H1 (cell line): Measurements from ENCODE around the gene ITGA5. TPM values are rescaled to one million over a fixed set of nuclear protein-coding genes. Genes with fewer than 3 reads are reported as not detected.

ENCODE experiments used
- CTCF ChIA-PET: fragments of 300-600 bp; sonication (Branson Sonifier 250); formaldehyde crosslinking; loops from one replicate; lab custom pipeline; 2021; ENCODE audit not compliant: partially characterized antibody; lab: Charles Lee
- POLR2A ChIA-PET: fragments of 300-600 bp; sonication (Branson Sonifier 250); formaldehyde crosslinking; loops from one replicate; lab custom pipeline; 2021; ENCODE audit warnings: inconsistent platforms; ENCODE audit not compliant: partially characterized antibody; lab: Charles Lee
- DNase-seq, 2 experiments: peaks; one replicate each; pipeline versions ENCODE4 v3.0.0 to v3.0.0-alpha.2; 2010 to 2022; ENCODE audit warnings: low spot score in 2 of 2, low read depth in 1 of 2, mixed read lengths in 1 of 2
- FAIRE-seq: peaks from 2 replicates; lab custom pipeline; 2011; peaks lifted over from hg19 to GRCh38; lab: Jason Lieb, UNC
- H2AFZ ChIP-seq: 2 replicates; pipeline ENCODE4 v1.8.1; 2012; ENCODE audit warnings: low read length, inconsistent platforms
- H2AK5ac ChIP-seq: 2 replicates; pipeline ENCODE4 v1.6.1; 2013; ENCODE audit warnings: low read depth, low read length
- H2BK120ac ChIP-seq: replicated peaks from 2 replicates; pipeline ENCODE3; 2013; ENCODE audit warnings: low read depth, low read length, inconsistent platforms
- H2BK12ac ChIP-seq: 2 replicates; pipeline ENCODE4 v1.6.1; 2013; ENCODE audit warnings: low read depth, low read length
- H2BK15ac ChIP-seq: 2 replicates; pipeline ENCODE4 v1.6.1; 2013; ENCODE audit warnings: low read length
- H2BK20ac ChIP-seq: 2 replicates; pipeline ENCODE4 v1.6.1; 2013; ENCODE audit warnings: low read length
- H2BK5ac ChIP-seq: 2 replicates; pipeline ENCODE4 v1.6.1; 2013; ENCODE audit warnings: low read depth, low read length
- H3K14ac ChIP-seq: 2 replicates; pipeline ENCODE4 v1.6.1; 2013; ENCODE audit warnings: inconsistent platforms; ENCODE audit not compliant: insufficient read length
- H3K18ac ChIP-seq: 2 replicates; pipeline ENCODE4 v1.6.1; 2013; ENCODE audit warnings: low read length; ENCODE audit errors: extremely low read depth
- H3K23ac ChIP-seq: 2 replicates; pipeline ENCODE4 v1.6.1; 2013; ENCODE audit warnings: inconsistent platforms; ENCODE audit not compliant: insufficient read length
- H3K23me2 ChIP-seq: 2 replicates; pipeline ENCODE4 v1.6.1; 2013; ENCODE audit warnings: low read depth, low read length
- H3K27ac ChIP-seq: 2 replicates; pipeline ENCODE4 v1.6.1; 2011; ENCODE audit warnings: low read depth, low read length, inconsistent platforms
- H3K27me3 ChIP-seq, 4 experiments: replicated peaks in 1 of 4; 1 replicate in 1 of 4; 2 replicates in 3 of 4; pipeline versions ENCODE4 v1.6.1 to v1.8.1; 2011 to 2013; ENCODE audit warnings: low read length in 3 of 4, mild to moderate bottlenecking in 3 of 4, inconsistent platforms in 2 of 4, mixed read lengths in 2 of 4, moderate library complexity in 1 of 4; ENCODE audit not compliant: control insufficient read depth in 3 of 4, insufficient read depth in 3 of 4; ENCODE audit errors: extremely low read depth in 1 of 4
- H3K36me3 ChIP-seq, 4 experiments: 2 replicates each; pipeline versions ENCODE4 v1.6.1 to v1.8.1; 2011 to 2013; ENCODE audit warnings: mild to moderate bottlenecking in 4 of 4, low read length in 3 of 4, moderate library complexity in 2 of 4, control low read depth in 1 of 4, inconsistent platforms in 1 of 4; ENCODE audit not compliant: insufficient read depth in 4 of 4, control insufficient read depth in 2 of 4
- H3K4ac ChIP-seq: replicated peaks from 2 replicates; pipeline ENCODE3; 2013; ENCODE audit warnings: low read length, low read depth, mixed read lengths, inconsistent platforms; ENCODE audit not compliant: insufficient read length
- H3K4me1 ChIP-seq, 4 experiments: replicated peaks in 1 of 4; 1 replicate in 1 of 4; 2 replicates in 3 of 4; pipeline versions ENCODE4 v1.6.1 to v1.8.1; 2011 to 2013; ENCODE audit warnings: low read length in 3 of 4, inconsistent platforms in 2 of 4, mixed read lengths in 1 of 4; ENCODE audit not compliant: insufficient read depth in 4 of 4, control insufficient read depth in 3 of 4
- H3K4me2 ChIP-seq, 2 experiments: 2 replicates each; pipeline versions ENCODE4 v1.6.1 to v1.8.1; 2011 to 2013; ENCODE audit warnings: low read depth in 2 of 2, low read length in 2 of 2, control low read depth in 1 of 2, inconsistent platforms in 1 of 2, mild to moderate bottlenecking in 1 of 2; ENCODE audit not compliant: insufficient read depth in 1 of 2
- H3K4me3 ChIP-seq, 4 experiments: fragments of 200-600, 300-600 bp in 1 of 4; sonication (generic), shearing (Covaris generic), sonication (Bioruptor Twin) in 1 of 4; 2 replicates each; pipeline versions ENCODE4 v1.5.1 to v1.8.1; 2011 to 2016; ENCODE audit warnings: low read length in 4 of 4, low read depth in 3 of 4, control low read depth in 2 of 4, inconsistent platforms in 2 of 4, mild to moderate bottlenecking in 2 of 4, mixed read lengths in 1 of 4, moderate library complexity in 1 of 4; ENCODE audit not compliant: insufficient read depth in 2 of 4; ENCODE audit errors: extremely low read depth in 1 of 4
- H3K56ac ChIP-seq: replicated peaks from 2 replicates; pipeline ENCODE3; 2013; ENCODE audit warnings: low read depth, mild to moderate bottlenecking, mixed read lengths, low read length, inconsistent platforms; ENCODE audit not compliant: insufficient read length
- H3K79me1 ChIP-seq: 2 replicates; pipeline ENCODE4 v1.6.1; 2013; ENCODE audit warnings: low read depth, low read length, control low read depth
- H3K79me2 ChIP-seq, 2 experiments: 2 replicates each; pipeline versions ENCODE4 v1.6.1 to v1.8.1; 2012 to 2013; ENCODE audit warnings: low read length in 2 of 2, mild to moderate bottlenecking in 2 of 2, inconsistent platforms in 1 of 2; ENCODE audit not compliant: insufficient read depth in 2 of 2, control insufficient read depth in 1 of 2
- H3K9ac ChIP-seq, 4 experiments: replicated peaks in 1 of 4; 1 replicate in 1 of 4; 2 replicates in 3 of 4; pipeline versions ENCODE4 v1.6.1 to v1.8.1; 2011 to 2013; ENCODE audit warnings: low read depth in 3 of 4, low read length in 3 of 4, control low read depth in 2 of 4, mild to moderate bottlenecking in 2 of 4, moderate library complexity in 2 of 4, inconsistent platforms in 1 of 4; ENCODE audit errors: extremely low read depth in 1 of 4
- H3K9me3 ChIP-seq, 2 experiments: 2 replicates each; pipeline versions ENCODE4 v1.6.1 to v1.8.1; 2012 to 2013; ENCODE audit warnings: mild to moderate bottlenecking in 2 of 2, moderate library complexity in 2 of 2, control low read depth in 1 of 2, inconsistent platforms in 1 of 2, low read depth in 1 of 2, low read length in 1 of 2, mixed read lengths in 1 of 2; ENCODE audit not compliant: insufficient read depth in 2 of 2
- H4K20me1 ChIP-seq, 2 experiments: replicated peaks in 1 of 2; 2 replicates each; pipeline versions ENCODE3 to v1.8.1; 2011 to 2013; ENCODE audit warnings: inconsistent platforms in 2 of 2, low read length in 2 of 2, mild to moderate bottlenecking in 1 of 2; ENCODE audit not compliant: insufficient read depth in 2 of 2, control insufficient read depth in 1 of 2
- H4K5ac ChIP-seq: 2 replicates; pipeline ENCODE4 v1.6.1; 2013; ENCODE audit warnings: low read length, low read depth, mixed read lengths, inconsistent platforms; ENCODE audit not compliant: insufficient read length
- H4K8ac ChIP-seq: 2 replicates; pipeline ENCODE4 v1.8.0; 2013; ENCODE audit warnings: mild to moderate bottlenecking, moderate library complexity, low read length, inconsistent platforms; ENCODE audit not compliant: insufficient read depth; ENCODE audit errors: extremely low read depth
- H4K91ac ChIP-seq: replicated peaks from 2 replicates; pipeline ENCODE3; 2013; ENCODE audit warnings: low read length, mixed read lengths, inconsistent platforms; ENCODE audit not compliant: insufficient read length
- BCL11A ChIP-seq, 2 experiments: IDR thresholded peaks; one replicate each; pipeline ENCODE4 v1.6.1; 2011; ENCODE audit warnings: low read depth in 2 of 2, low read length in 2 of 2, mild to moderate bottlenecking in 2 of 2
- CHD2 ChIP-seq: IDR thresholded peaks from 2 replicates; pipeline ENCODE4 v1.6.1; 2012; ENCODE audit warnings: low read length, improper control_type of control experiment
- HDAC2 ChIP-seq, 2 experiments: fragments of 300-600 bp in 1 of 2; sonication (generic) in 1 of 2; IDR thresholded peaks; 2 replicates each; pipeline ENCODE4 v1.6.1; 2011 to 2012; ENCODE audit warnings: low read depth in 2 of 2, low read length in 2 of 2, mild to moderate bottlenecking in 2 of 2, moderate library complexity in 2 of 2, borderline replicate concordance in 1 of 2, inconsistent platforms in 1 of 2
- HDAC6 ChIP-seq: IDR thresholded peaks from one replicate; pipeline ENCODE4 v1.7.1; 2012; ENCODE audit warnings: low read depth, mild to moderate bottlenecking, inconsistent platforms, low read length, moderate library complexity
- MAFK ChIP-seq: IDR thresholded peaks from 2 replicates; pipeline ENCODE4 v1.6.1; 2012; ENCODE audit warnings: low read depth, mild to moderate bottlenecking, improper control_type of control experiment, low read length
- PHF8 ChIP-seq: fragments of 200-600 bp; sonication (generic); conservative IDR thresholded peaks from 2 replicates; pipeline ENCODE4 v1.7.1; 2012; ENCODE audit warnings: low read depth, mild to moderate bottlenecking, inconsistent platforms, low read length, moderate library complexity
- POU5F1 ChIP-seq: IDR thresholded peaks from 2 replicates; pipeline ENCODE4 v1.6.1; 2011; ENCODE audit warnings: low read depth, mild to moderate bottlenecking, low read length, moderate library complexity
- SIX5 ChIP-seq: IDR thresholded peaks from 2 replicates; pipeline ENCODE4 v1.6.1; 2011; ENCODE audit warnings: mild to moderate bottlenecking, low read depth, low read length
- SP2 ChIP-seq: IDR thresholded peaks from 2 replicates; pipeline ENCODE4 v1.6.1; 2012; ENCODE audit warnings: mild to moderate bottlenecking, low read length, inconsistent platforms
- SRF ChIP-seq: IDR thresholded peaks from 2 replicates; pipeline ENCODE4 v1.6.1; 2011; ENCODE audit warnings: mild to moderate bottlenecking, low read depth, low read length, moderate library complexity
- TAF1 ChIP-seq: IDR thresholded peaks from 2 replicates; pipeline ENCODE4 v1.6.1; 2011; ENCODE audit warnings: mild to moderate bottlenecking, low read depth, low read length
- TBP ChIP-seq: IDR thresholded peaks from 2 replicates; pipeline ENCODE4 v1.6.1; 2011; ENCODE audit warnings: low read depth, low read length, improper control_type of control experiment
- USF2 ChIP-seq: IDR thresholded peaks from 2 replicates; pipeline ENCODE4 v1.6.1; 2011; ENCODE audit warnings: low read length, improper control_type of control experiment
- WGBS, 2 experiments: shearing (Covaris generic) in 1 of 2; methylation state at CpG; one replicate each; pipeline versions ENCODE4 v1.1.6 to v1.1.7; 2013 to 2015; ENCODE audit warnings: low lambda C conversion rate in 2 of 2, mixed read lengths in 2 of 2, inconsistent platforms in 1 of 2, low coverage in 1 of 2, missing lambda C conversion rate in 1 of 2; ENCODE audit not compliant: insufficient replicate concordance in 2 of 2, insufficient coverage in 1 of 2, insufficient read length in 1 of 2; ENCODE audit errors: extremely low coverage in 1 of 2, missing lambda C conversion rate in 1 of 2; 5-methylcytosine and 5-hydroxymethylcytosine counted together
- polyA plus RNA-seq, 7 experiments: library from polyadenylated mRNA; depleted of rRNA in 3 of 7; stranded (reverse) in 5 of 7; unstranded in 2 of 7; fragments of >200 nt in 5 of 7; fragments of 200-250 nt in 2 of 7; gene quantifications; 1 replicate in 5 of 7; 2 replicates in 1 of 7; 4 replicates in 1 of 7; pipeline versions ENCODE4 v1.2.1 to v1.2.3, GENCODE V29; 2011 to 2013; ENCODE audit warnings: missing spikeins in 2 of 7, mixed read lengths in 2 of 7
- total RNA-seq: library from RNA; stranded (reverse); fragmentation: NEBNext Ultra II Directional; extraction: Animal tissue kit (Norgen Biotek cat#: 25700); gene quantifications from 2 replicates; pipeline ENCODE4 v1.2.1, GENCODE V29; 2021

Gene ITGA5
- total and polyA plus RNA-seq, 2 of the 8 experiments (the other 6 are each of a cell fraction or from before 2014, with no cell fraction given), result 11.6 to 19.4 TPM

DNA sequence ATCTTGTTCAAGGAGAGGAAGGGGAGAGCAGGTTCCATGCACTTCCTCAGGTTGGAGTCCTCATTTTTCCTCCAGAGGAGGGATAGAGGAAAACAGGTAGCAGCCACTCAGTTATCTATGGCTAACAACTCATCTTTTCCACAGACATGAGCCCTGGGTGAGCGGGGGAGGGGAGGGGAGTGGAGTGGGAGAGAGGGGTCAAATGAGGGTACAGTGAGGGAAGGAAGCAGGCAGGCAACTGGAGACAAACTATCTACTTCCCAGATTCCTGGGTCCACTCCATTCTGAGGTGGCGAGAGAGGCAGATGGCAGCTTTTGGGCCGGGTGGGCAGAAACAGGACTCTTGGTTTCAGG lies 32.0 kb downstream of the ITGA5 start:
- H3K36me3 ChIP-seq, result peaks cover 0 to 4% (median 1%) of the 10 kb centered on the region in 4 experiments; a peak in 2 of 8 replicates
- no peaks in the 10 kb centered on the region for H3K27me3 ChIP-seq
- H2BK12ac ChIP-seq, result 0 out of 2 replicates have a peak overlapping the region, but pooled peaks have one; percentile 18
- H3K9me3 ChIP-seq, result no peaks in the 10 kb centered on the region
- H3K27ac ChIP-seq, result peak overlapping the region; percentile 12; the same call in 1 of the 2 replicates
- no peak overlapping the region for H2AK5ac ChIP-seq
- FAIRE-seq, result no peak
- H3K4me1 ChIP-seq, result peaks cover 51 to 62% (median 54%) of the 10 kb centered on the region in 4 experiments
- H2AFZ ChIP-seq, result no peak overlapping the region
- H3K18ac ChIP-seq, result peak overlapping the region; percentile 55; the same call in 1 of the 2 replicates
- ChIA-PET POLR2A (interaction anchor here (1.3 to 1.5 kb wide), 3 partner anchors 12 to 128 kb away, joined by 3 to 16 read pairs (median 5); partner anchors contain the start of genes CBX5 and HNRNPA1), CTCF (interaction anchor here (1.1 to 10.5 kb wide), 13 partner anchors 8 to 168 kb away, joined by 3 to 168 read pairs (median 5); partner anchors contain the start of gene COPZ1)
- H2BK5ac ChIP-seq, result no peak overlapping the region
- H3K23ac ChIP-seq, result no peak overlapping the region
- peak overlapping the region; percentile 17 for H2BK120ac ChIP-seq
- H3K23me2 ChIP-seq, result peaks cover 14% of the 10 kb centered on the region
- H4K5ac ChIP-seq, result peak overlapping the region; percentile 12
- H4K20me1 ChIP-seq, result peaks cover 0 to 4% of the 10 kb centered on the region in 2 experiments
- no peak overlapping the region for H4K8ac ChIP-seq
- H3K56ac ChIP-seq, result no peak overlapping the region
- no peak overlapping the region for H2BK20ac ChIP-seq
- H3K4me3 ChIP-seq, result 0 out of 8 replicates have a peak overlapping the region, but pooled peaks of 1 of the 4 experiments have one; percentile 13
- WGBS, 2 experiments, result 72% methylated on average over 2 of the region's 3 CpGs; no CpG with 5 or more reads in 1 of the 2 experiments
- no peak overlapping the region for H2BK15ac ChIP-seq
- H3K4ac ChIP-seq, result peak overlapping the region; percentile 40
- DNase-seq, result no peak
- 0 out of 2 replicates have a peak, but pooled peaks cover 3% of the 10 kb centered on the region for H3K79me1 ChIP-seq
- no peak overlapping the region; a peak in 1 of 7 replicates for H3K9ac ChIP-seq
- H3K14ac ChIP-seq, result no peak overlapping the region
- H4K91ac ChIP-seq, result peak overlapping the region; percentile 1
- peak overlapping the region; percentile 14 to 76 for H3K4me2 ChIP-seq
- H3K79me2 ChIP-seq, result no peaks in the 10 kb centered on the region
- TF ChIP-seq TAF1, result no peak
- no peak for TF ChIP-seq SP2
- TF ChIP-seq BCL11A (IDR thresholded peaks at IDR 0.05; ENCODE audit: low read depth in 2 of 2, low read length in 2 of 2), result no peak
- TF ChIP-seq CHD2, result no peak
- TF ChIP-seq MAFK, result no peak
- TF ChIP-seq SRF, result no peak
- TF ChIP-seq HDAC6, result no peak
- no peak for TF ChIP-seq POU5F1
- TF ChIP-seq USF2, result no peak
- no peak for TF ChIP-seq TBP
- no peak for TF ChIP-seq PHF8
- no peak for TF ChIP-seq HDAC2 (IDR thresholded peaks at IDR 0.05; ENCODE audit: borderline replicate concordance in 1 of 2, low read depth in 2 of 2, low read length in 2 of 2)
- no peak for TF ChIP-seq SIX5
